ENCODE results near the gene ALDH3B2.
"Not testable (repeated sequence)": the region's sequence is repeated elsewhere in the genome, so short reads cannot be mapped to it uniquely, and the experiment has no call there.

DNA sequence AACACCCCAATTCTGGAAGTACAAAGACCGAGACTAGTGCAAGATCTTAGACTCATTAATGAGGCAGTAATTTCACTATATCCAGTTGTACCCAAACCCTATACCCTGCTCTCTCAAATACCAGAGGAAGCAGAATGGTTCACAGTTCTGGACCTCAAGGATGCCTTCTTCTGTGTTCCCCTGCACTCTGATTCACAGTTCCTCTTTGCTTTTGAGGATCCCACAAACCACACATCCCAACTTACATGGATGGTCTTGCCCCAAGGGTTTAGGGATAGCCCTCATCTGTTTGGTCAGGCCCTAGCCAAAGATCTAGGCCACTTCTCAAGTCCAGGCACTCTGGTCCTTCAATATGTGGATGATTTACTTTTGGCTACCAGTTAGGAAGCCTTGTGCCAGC is 50.6 kb downstream of the ALDH3B2 start:
- TF ChIP-seq POLR2A (IDR thresholded peaks at IDR 0.05): not testable (repeated sequence)
- TF ChIP-seq, protein P1, sequence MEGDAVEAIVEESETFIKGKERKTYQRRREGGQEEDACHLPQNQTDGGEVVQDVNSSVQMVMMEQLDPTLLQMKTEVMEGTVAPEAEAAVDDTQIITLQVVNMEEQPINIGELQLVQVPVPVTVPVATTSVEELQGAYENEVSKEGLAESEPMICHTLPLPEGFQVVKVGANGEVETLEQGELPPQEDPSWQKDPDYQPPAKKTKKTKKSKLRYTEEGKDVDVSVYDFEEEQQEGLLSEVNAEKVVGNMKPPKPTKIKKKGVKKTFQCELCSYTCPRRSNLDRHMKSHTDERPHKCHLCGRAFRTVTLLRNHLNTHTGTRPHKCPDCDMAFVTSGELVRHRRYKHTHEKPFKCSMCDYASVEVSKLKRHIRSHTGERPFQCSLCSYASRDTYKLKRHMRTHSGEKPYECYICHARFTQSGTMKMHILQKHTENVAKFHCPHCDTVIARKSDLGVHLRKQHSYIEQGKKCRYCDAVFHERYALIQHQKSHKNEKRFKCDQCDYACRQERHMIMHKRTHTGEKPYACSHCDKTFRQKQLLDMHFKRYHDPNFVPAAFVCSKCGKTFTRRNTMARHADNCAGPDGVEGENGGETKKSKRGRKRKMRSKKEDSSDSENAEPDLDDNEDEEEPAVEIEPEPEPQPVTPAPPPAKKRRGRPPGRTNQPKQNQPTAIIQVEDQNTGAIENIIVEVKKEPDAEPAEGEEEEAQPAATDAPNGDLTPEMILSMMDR (IDR thresholded peaks at IDR 0.05): not testable (repeated sequence)

Measured in Peyer's patch (tissue), 4 donors.